GM19452 (cell line): ENCODE measurements around the gene ACBD5.
"Not testable (repeated sequence)": the region's sequence is repeated elsewhere in the genome, so short reads cannot be mapped to it uniquely, and the experiment has no call there.

Experiments used
- ATAC-seq: cut with Tn5 transposase; IDR thresholded peaks from one replicate; pipeline ENCODE4 v1.9.1; 2021; ENCODE audit not compliant: unreplicated experiment

Gene ACBD5, protein sequence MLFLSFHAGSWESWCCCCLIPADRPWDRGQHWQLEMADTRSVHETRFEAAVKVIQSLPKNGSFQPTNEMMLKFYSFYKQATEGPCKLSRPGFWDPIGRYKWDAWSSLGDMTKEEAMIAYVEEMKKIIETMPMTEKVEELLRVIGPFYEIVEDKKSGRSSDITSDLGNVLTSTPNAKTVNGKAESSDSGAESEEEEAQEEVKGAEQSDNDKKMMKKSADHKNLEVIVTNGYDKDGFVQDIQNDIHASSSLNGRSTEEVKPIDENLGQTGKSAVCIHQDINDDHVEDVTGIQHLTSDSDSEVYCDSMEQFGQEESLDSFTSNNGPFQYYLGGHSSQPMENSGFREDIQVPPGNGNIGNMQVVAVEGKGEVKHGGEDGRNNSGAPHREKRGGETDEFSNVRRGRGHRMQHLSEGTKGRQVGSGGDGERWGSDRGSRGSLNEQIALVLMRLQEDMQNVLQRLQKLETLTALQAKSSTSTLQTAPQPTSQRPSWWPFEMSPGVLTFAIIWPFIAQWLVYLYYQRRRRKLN

DNA sequence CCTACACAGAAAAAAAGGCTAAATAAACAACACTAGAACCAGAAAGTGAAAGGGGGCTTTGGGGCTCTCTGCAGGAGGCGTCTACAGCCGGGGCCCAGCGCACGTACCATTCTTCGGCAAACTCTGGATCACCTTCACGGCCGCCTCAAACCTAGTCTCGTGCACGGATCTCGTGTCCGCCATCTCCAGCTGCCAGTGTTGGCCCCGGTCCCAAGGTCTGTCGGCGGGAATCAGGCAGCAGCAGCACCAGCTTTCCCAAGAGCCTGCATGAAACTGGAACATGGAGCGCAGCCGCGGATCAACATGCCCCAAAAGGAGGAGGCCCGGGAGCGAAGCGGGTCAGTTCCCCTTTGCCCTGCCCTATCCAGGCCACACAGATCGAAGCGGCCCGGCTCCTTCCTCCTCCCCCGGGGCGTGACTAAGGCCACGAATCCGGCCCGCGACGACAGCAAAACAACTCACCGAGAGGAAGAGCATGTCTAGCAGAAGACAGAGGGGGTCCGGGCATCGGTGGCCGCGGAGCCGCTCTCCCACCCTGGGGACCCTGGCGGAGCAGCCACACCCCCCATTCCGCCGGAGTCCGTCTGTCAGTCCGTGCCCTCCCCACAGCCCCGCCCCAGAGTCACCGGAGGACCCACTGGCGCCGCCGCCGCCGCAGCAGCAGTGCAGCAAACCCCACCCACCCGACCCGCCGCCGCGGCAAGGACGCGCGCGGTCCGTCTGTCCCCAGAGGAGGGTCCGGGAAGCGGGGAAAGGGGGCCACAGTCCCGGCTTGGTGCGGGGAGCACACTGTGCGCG is at the start of gene ACBD5:
ACBD5 (minus strand) TSS at position 586 of the 798 bp plus-strand sequence; CDS start at position 477, 109 bp downstream.
- peak; percentile 49 for ATAC-seq

DNA sequence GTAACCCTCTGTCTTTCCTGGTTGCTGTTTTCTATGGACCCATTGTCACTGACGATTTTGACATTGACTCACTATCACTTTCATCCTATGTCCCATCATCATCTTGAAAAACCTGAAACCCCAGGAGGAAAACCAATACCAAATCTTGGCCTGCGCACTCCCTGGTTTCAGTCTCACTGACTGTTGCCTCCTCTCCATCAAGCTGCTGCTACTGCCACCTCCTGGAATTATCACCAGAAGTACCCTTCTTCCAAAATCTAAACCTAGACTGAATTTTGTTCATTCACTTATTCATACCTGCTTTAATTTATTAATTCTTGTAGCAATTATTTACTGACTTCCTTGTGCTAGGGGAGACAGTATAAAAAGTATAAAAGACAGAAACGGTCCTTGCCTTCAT is 44.5 kb upstream of the ACBD5 start:
- ATAC-seq: no peak

DNA sequence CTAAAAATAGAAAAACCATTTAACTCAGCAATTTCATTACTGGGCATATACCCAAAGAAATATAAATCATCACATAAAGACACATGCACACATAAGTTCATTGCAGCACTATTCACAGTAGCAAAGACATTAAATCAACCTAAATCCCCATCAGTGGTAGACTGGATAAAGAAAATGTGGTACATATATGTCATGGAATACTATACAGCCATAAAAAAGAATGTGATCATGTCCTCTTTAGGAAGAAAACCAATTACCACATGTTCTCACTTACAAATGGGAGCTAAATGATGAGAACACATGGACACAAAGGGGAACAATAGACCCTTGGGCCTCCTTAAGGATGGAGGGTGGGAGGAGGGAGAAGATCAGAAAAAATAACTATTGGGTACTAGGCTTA is 36.0 kb upstream of the ACBD5 start:
- no peak for ATAC-seq

DNA sequence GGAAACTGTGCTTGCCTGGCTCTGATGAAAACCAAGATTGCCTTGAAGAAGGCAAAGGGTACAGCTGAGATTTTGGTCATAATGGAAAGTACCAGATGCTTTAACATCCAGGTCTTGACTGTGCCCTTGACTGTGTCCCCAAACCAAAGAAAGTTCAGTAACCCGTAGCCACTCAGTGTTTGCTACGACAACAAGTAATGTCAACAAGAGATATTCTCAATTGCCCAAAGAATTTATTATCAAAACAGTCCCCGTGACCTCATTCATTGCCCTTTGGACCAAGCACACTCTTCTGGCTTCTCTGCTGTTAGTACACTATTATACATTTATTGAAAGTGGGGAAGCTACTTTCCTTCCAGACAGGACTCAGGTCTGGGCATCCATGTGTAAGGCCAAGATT is 25.4 kb upstream of the ACBD5 start:
- ATAC-seq: not testable (repeated sequence)

DNA sequence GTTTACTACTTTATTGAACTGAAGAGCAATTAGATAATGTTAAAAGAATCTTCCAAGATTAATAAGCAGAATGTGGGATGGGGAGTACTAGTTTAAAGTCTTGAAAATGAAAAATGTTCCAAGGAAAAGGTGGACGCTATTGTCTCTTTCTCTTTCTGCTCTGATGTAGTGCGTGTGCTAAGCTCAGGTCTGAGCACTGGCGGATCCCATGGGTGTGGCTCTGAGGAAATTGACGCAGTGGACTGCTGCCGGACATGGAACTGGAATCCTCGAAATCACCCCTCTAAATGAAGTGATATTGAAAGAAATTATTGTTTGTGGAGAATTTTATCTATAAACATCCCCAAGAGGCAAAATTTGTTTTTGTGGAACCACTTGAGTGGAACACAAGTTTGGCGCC is 22.2 kb upstream of the ACBD5 start:
- not testable (repeated sequence) for ATAC-seq

DNA sequence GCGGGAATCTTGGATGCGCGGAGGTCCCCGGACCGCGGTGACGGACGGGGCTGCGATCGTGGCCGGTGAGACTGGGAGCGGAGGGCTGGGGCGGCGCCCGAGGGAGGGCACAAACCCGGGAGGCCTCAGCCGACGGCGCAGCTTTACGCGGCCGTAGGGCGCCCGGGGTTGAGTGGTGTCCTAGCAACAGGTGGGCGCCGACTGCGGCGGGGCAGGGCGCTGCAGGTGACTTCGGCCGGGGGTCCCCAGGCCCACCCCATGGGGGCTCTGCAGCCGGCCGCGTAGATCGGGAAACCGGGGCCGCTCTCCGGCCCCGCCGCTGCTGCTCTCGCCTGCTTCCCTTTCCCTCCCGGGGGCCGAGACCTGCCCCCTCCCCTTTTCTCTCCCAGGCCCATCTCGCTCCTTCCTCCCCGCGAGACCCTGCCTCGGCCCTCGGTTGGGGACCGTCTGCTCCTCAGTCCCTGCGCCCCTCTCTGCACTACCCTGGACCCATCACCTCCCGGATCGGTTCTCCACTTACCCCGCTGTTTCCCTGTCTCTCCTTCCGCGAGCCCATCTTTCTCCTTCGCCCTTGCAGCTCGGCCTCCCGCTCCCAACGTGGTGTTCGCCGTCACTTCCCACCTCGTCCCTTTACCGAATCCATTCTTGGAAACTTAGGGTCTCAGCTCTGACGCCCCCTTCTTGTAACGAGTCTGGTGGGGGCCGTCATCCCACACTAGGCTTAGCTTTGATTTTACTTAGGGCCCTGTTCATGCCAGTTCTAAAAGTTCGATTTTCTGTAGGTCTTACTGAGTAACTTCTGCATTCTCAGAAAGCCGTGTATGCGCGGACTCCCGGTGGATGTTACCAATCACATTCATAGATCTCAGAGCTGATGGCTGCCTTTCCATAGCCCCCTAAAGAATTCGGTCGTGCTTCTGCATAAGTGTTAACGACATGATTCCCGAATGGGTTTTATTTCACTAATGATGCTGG is 18.5 kb upstream of the ACBD5 start:
- peak; percentile 74 for ATAC-seq

DNA sequence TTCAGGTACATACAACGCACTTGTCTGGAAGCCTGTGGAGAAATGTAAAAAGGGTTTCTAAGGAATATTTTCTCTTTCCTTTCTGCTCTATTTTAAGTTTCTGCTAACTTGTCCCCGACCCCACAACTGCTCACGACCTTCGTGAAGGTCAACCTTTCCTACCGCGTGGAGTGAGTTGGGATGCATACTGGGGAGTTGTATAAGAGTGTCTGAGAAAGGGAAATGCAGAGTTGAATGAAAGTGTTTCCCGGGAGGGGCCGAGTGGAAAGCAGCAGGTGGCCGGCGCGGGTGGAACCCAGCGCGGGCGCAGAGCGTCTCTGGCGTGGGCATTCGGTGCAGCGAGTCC is 17.9 kb upstream of the ACBD5 start:
- ATAC-seq: no peak

DNA sequence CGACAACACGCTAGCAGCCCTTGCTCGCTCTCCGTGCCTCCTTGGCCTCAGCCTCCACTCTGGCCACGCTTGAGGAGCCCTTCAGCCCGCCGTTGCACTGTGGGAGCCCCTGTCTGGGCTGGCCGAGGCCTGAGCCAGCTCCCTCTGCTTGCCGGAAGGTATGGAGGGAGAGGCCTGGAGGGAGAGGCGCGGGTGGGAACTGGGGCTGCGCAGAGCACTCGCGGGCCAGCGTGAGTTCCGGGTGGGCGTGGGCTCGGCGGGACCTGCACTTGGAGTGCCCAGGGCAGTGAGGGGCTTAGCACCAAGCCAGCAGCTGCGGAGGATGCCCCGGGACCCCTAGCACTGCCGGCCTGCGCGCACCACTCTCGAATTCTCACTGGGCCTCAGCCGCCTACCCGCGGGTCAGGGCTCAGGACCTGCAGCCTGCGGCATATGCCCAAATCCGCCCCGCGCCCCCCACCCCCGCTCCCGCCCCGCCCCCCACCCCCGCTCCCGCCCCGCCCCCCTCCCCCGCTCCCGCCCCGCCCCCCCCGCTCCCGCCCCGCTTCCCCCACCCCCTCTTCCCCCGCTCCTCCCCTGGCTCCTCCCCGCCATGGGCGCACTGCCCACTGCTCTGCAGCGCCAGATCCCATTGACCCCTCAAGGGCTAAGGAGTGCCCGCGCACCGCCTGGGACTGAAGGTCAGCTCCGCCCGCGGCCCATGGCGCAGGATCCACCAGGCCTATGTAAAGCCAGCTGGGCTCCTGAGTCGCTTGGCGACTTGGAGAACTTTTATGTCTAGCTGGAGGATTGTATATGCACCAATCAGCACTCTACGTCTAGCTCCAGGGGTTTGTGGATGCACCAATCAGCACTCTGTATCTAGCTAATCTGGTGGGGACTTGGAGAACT is 15.9 kb upstream of the ACBD5 start:
- no peak for ATAC-seq

DNA sequence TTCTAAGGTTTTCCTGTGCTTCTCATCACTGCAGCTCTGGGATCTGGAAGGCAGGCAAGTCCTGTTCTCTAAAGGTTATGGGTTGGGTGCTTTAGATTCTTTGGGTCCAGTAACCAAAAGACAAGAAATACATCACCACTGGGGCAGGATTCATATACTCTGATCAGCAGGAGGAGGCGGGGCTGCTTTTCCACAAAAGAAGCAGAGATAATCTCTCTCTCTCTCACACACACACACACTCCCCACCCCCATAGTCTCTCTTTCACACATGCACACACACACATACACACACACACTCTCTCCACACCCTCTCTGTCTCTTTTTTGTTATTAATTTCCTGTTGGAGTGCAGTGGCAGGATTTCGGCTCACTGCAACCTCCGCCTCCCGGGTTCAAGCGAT is 13.0 kb upstream of the ACBD5 start:
- no peak for ATAC-seq

DNA sequence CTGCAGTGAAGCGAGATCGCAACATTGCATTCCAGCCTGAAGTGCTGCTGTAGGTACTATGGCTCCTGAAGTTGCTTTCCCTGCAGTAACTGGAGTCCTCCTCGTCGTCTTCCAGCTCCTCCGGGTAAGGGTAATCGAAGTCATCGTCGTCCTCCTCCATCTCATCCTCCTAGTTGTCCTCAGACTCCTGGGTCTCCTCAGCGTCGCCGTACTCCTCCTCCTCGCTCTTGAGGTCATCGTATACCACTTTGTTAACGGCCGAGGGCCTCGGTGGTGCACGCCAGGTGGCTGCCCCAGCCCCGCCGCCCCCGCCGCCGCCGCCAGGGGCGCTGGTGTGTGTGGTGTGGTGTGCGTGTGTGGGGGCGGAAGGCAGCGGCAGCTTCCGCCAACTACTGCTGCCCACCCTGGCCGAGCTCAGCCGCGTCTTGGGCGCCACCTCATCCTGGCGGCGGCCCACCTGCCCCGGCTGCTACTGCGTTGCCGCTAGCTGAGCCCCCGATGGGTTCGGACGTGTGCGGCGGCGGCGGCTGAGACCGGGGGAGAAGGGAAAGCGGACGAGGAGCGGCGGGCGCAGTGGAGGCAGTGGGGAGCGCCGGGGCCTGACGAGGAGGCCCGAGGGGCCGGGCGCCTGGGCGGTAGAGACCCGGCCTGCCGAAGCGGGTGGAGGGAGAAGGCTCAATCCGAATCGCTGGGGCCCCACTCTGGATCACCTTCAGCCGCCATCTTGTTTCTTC is 11.8 kb upstream of the ACBD5 start:
- peak; percentile 99 for ATAC-seq

DNA sequence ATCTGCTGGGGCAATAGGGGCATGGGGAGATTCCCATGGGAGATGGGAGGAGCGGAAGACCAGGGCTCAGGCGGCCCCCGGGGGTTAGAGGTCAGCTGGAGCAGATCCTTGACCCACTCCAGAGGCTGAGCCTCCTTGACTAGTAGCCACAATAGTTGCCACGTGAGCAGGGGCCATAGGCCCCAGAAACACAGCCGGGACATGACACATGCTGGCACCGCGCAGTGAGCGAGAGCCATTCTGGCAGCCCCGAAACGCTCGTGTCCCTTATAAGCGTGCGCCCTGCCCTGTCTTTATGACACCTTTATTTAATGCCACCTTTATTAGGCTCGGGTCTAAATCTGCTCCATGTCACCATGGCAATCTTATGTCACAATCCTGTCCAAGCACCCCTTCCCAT is 11.0 kb upstream of the ACBD5 start:
- no peak for ATAC-seq

DNA sequence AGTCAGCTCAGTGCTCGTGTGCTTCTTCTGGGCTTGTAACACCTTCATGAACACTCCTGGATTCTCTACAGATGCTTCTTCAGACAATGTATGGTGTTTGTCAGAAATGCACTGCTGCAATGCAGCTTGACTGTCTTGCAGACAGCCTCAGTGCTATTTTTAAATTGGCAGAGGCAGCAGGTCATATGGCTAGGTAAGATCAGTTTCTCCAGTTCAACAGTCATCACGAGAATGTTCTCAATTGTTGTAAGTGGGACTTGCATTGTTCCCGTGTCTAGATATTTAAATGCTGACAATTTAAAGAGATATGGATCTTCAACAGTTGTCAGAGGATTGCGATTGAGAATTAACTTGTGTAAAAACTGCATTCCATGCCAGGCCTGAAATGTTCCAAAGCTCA is 7.6 kb upstream of the ACBD5 start:
- no peak for ATAC-seq

DNA sequence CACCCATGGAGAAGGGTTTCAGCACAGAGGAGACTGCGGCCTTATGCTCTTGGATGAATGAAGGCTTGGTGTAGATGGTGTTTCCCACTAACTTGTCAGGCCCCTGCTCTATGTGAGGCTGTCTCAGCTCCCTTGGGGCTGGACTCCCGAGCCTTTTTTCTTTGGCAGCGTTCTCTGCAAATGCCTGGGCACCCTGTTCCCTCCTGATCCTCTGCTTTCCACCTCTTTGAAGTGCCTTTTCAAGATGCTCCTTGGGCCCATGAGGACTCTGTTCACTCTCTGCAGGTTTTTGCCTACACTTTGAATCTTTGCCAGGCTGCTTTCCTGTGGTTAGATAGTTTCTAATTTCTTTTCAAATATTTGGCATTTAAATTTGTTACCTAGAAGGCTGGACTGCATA is 6.8 kb upstream of the ACBD5 start:
- ATAC-seq: no peak

DNA sequence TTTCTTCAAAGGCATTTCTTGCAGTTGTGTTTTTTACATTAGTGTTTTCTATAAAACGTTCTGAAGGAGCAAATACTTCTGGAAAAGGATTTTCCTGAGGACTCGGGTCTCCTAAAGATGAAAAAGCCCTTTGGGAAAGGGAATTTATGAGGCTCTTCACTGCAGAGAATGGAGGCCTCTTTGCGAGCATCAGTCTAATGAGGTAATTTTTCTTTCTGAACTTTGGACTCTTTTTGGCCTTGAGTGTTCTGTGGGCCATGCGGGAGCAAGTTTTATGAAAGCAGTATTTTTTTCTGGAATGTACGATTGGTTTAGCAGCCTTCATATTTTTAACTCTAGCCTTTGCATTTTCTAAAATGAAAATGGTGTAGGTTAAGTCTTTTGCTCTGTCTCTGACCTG is 6.4 kb upstream of the ACBD5 start:
- no peak for ATAC-seq

DNA sequence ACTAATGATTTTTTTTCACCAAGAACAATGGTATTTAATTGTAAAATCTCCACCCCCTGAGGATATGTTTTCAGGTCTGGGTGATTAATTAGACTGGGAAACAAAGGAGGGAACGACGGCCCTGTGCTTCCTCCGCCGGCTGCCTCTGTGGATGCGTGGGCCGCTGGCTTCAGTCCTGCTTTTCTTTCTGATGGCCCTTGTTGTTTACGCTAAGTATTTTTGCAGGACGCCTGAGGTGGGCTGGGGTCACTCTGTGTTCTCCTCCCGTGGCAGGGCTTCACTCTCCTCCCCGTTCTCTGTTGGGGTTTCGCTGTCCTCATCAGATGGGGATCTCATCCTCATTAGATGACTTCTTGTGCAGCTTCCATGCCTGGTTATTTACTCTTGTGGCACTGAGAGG is 5.2 kb upstream of the ACBD5 start:
- no peak for ATAC-seq

DNA sequence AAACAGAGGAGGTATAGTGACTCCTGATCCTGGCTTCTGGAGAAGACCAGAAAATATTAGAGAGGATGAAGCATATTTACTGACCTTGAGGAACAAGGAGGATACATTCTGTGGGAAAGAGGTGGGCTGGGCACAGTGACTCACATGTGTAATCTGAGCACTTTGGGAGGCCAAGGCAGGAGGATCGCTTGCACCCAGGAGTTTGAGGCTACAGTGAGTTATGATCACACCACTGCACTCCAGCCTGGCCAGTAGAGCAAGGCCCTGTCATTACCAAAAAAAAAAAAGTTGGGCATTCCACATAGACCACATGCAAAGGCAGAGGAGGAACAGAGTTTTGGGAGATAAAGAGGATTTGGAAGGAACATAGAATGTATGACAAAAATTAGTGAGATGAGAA is 4.4 kb upstream of the ACBD5 start:
- no peak for ATAC-seq

DNA sequence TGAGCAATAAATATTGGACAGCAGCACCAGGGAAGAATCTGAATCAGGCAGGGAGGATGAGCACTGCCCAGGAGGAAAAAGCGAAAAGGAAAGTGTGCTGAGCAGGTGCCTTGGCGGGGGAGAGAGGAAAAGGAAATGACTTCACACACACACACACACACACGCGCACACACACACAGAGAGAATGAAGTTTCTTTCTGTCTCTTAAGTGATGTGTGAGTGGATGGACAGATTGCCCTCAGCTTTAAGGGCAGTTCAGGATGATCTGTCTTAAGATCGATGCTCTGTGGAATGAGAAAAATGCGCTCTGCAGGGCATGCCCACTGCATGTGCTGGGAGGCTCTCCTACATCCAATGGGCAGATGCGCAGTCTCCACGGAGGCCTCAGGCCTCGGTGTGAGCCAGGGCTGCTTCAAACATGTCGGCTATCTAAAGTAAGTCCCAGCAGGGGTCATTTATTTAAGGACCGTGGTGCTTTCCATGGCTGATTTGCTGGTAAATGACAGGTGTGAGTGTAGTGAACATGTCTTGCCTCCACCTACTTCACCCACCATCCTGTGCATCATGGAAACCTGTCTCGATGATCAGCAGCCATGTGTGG is 2.5 kb upstream of the ACBD5 start:
- peak; percentile 26 for ATAC-seq

DNA sequence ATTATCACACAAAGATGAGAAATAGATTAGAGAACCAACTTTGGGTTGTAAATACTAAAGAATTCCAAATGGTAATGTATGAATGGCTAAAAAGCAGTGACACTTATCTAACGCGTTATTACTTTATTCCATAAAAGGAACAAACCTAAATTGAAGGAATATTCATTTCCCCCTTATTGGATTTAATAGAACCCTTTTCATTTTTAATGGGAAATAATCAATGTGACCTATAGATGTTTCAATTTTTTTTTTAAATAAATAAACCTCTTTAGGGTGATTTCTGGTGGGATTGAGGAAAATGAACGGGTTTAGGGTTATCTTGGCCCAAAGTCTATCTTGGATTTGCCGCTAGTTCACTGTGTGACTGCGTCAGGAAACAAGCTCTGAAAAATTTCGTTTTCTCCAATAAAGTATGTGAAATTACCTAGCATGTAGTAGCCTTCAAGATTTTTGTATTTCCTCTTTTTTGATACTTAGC is 1.9 kb upstream of the ACBD5 start:
- no peak for ATAC-seq
